GM12878 (cell line): Measurements from ENCODE around the gene RABL3. TPM values are rescaled to one million over a fixed set of nuclear protein-coding genes. Genes with fewer than 3 reads are reported as not detected.
"Not testable (repeated sequence)": the region's sequence is repeated elsewhere in the genome, so short reads cannot be mapped to it uniquely, and the experiment has no call there.

Source experiments
- ATAC-seq: fragments of 200-7000 bp; cut with Tn5 transposase; 3 replicates; pipeline ENCODE4 v1.9.1; 2020; ENCODE audit warnings: mild to moderate bottlenecking, moderate library complexity
- BruUV-seq: library from RNA; stranded (reverse); fragments of 400-500 nt; replicated peaks from 2 replicates; lab custom pipeline; 2021; lab: Mats Ljungman, UMichigan
- CTCF ChIA-PET: fragments of 300-600 bp; sonication (Branson Sonifier 250); formaldehyde crosslinking; extraction: SDS; loops from one replicate; lab custom pipeline; 2021; ENCODE audit warnings: inconsistent platforms; lab: Yijun Ruan, JAX
- POLR2A ChIA-PET: fragments of 350-600 bp; formaldehyde crosslinking; extraction: SDS; loops from one replicate; lab custom pipeline; 2021; ENCODE audit warnings: inconsistent platforms; lab: Charles Lee
- RAD21 ChIA-PET: fragments of 300-600 bp; sonication (Branson Sonifier 250); formaldehyde crosslinking; loops from one replicate; lab custom pipeline; 2023; ENCODE audit warnings: antibody characterized with exemption; ENCODE audit not compliant: unreplicated experiment; lab: Charles Lee
- SMC1A ChIA-PET: fragments of 300-600 bp; sonication (Branson Sonifier 250); formaldehyde crosslinking; loops from one replicate; lab custom pipeline; 2023; ENCODE audit not compliant: unreplicated experiment, uncharacterized antibody; lab: Charles Lee
- DNase-seq: peaks from one replicate; pipeline ENCODE4 v3.0.0-alpha.2; 2011; ENCODE audit warnings: low read depth, low spot score
- FAIRE-seq: peaks from 3 replicates; lab custom pipeline; 2011; peaks lifted over from hg19 to GRCh38; lab: Jason Lieb, UNC
- H2AFZ ChIP-seq: 2 replicates; pipeline ENCODE4 v1.6.0; 2011; ENCODE audit warnings: low read depth, low read length, control low read depth; ENCODE audit not compliant: control insufficient read depth
- H3K27ac ChIP-seq: 2 replicates; pipeline ENCODE4 v1.5.1; 2011; ENCODE audit warnings: control low read depth; ENCODE audit not compliant: control insufficient read depth, insufficient read depth
- H3K27me3 ChIP-seq, 2 experiments: replicated peaks in 1 of 2; 2 replicates each; pipeline versions ENCODE4 v1.6.0 to v1.6.1; 2011; ENCODE audit warnings: low read length in 1 of 2; ENCODE audit not compliant: control insufficient read depth in 2 of 2, insufficient read depth in 2 of 2
- H3K36me3 ChIP-seq, 2 experiments: 2 replicates each; pipeline ENCODE4 v1.5.1; 2011; ENCODE audit warnings: low read length in 1 of 2; ENCODE audit not compliant: control insufficient read depth in 2 of 2, insufficient read depth in 2 of 2
- H3K4me1 ChIP-seq: 2 replicates; pipeline ENCODE4 v1.6.1; 2011; ENCODE audit warnings: mild to moderate bottlenecking, low read length, moderate library complexity, mixed read lengths; ENCODE audit not compliant: control insufficient read depth, insufficient read depth
- H3K4me2 ChIP-seq: 2 replicates; pipeline ENCODE4 v1.6.0; 2011; ENCODE audit warnings: control low read depth; ENCODE audit not compliant: control insufficient read depth, insufficient read depth
- H3K4me3 ChIP-seq: fragments of 200-600 bp; sonication (generic); 2 replicates; pipeline ENCODE4 v1.5.1; 2016
- H3K79me2 ChIP-seq: 2 replicates; pipeline ENCODE4 v1.6.0; 2011; ENCODE audit warnings: low read length; ENCODE audit not compliant: control insufficient read depth, insufficient read depth
- H3K9ac ChIP-seq: 2 replicates; pipeline ENCODE4 v1.8.0; 2011; ENCODE audit warnings: low read length, control low read depth, mixed read lengths; ENCODE audit not compliant: control insufficient read depth, insufficient read depth
- H3K9me3 ChIP-seq: replicated peaks from 3 replicates; pipeline ENCODE4 v1.5.1; 2011; ENCODE audit warnings: mild to moderate bottlenecking, low read length; ENCODE audit not compliant: control insufficient read depth, insufficient read depth
- H4K20me1 ChIP-seq: 2 replicates; pipeline ENCODE4 v1.6.0; 2011; ENCODE audit not compliant: control insufficient read depth, insufficient read depth
- ATF7 ChIP-seq: fragments of 450-650 bp; IDR thresholded peaks from 2 replicates; pipeline ENCODE4 v1.6.1; 2016; ENCODE audit warnings: low read depth, mild to moderate bottlenecking
- BACH1 ChIP-seq: fragments of 450-650 bp; IDR thresholded peaks from 2 replicates; pipeline ENCODE4 v1.6.1; 2017; ENCODE audit warnings: mild to moderate bottlenecking, borderline replicate concordance
- BCL3 ChIP-seq: IDR thresholded peaks from 2 replicates; pipeline ENCODE4 v1.6.1; 2011; ENCODE audit warnings: borderline replicate concordance, low read depth, mild to moderate bottlenecking, moderate library complexity, low read length; ENCODE audit not compliant: insufficient read depth, poor library complexity, severe bottlenecking
- BMI1 ChIP-seq: fragments of 450-650 bp; IDR thresholded peaks from 2 replicates; pipeline ENCODE4 v1.6.1; 2016; ENCODE audit warnings: mild to moderate bottlenecking, moderate library complexity, borderline replicate concordance
- ESRRA ChIP-seq: IDR thresholded peaks from 2 replicates; pipeline ENCODE4 v1.6.1; 2012; ENCODE audit warnings: mild to moderate bottlenecking, low read length, improper control_type of control experiment
- FOS ChIP-seq: IDR thresholded peaks from 3 replicates; pipeline ENCODE4 v1.6.1; 2011; ENCODE audit warnings: borderline replicate concordance; ENCODE audit not compliant: insufficient read length; ENCODE audit errors: extremely low read depth
- MEF2B ChIP-seq: fragments of 450-650 bp; IDR thresholded peaks from 2 replicates; pipeline ENCODE4 v1.6.1; 2018; ENCODE audit warnings: mild to moderate bottlenecking, moderate library complexity; ENCODE audit not compliant: partially characterized antibody, poor library complexity, severe bottlenecking
- NBN ChIP-seq: fragments of 450-650 bp; IDR thresholded peaks from 2 replicates; pipeline ENCODE4 v1.6.1; 2016
- POLR2AphosphoS5 ChIP-seq: IDR thresholded peaks from 2 replicates; pipeline ENCODE4 v1.6.1; 2011; ENCODE audit warnings: mild to moderate bottlenecking, low read length, inconsistent platforms
- SMC3 ChIP-seq: IDR thresholded peaks from 2 replicates; pipeline ENCODE4 v1.6.1; 2011; ENCODE audit warnings: low read length, improper control_type of control experiment, borderline replicate concordance
- SREBF2 ChIP-seq: IDR thresholded peaks from 2 replicates; pipeline ENCODE4 v1.6.1; 2012; ENCODE audit warnings: mild to moderate bottlenecking, low read length
- WGBS: methylation state at CpG from one replicate; pipeline ENCODE4 v1.1.6; 2016; ENCODE audit warnings: low lambda C conversion rate; ENCODE audit not compliant: insufficient replicate concordance, insufficient coverage; ENCODE audit errors: missing lambda C conversion rate; 5-methylcytosine and 5-hydroxymethylcytosine counted together
- in situ Hi-C: fragments of 300-500 bp; cut with MboI; formaldehyde crosslinking; loops from 9 replicates; pipeline ENCODE4 v1.14.3; 2018; ENCODE audit warnings: mixed read lengths
- intact Hi-C: fragments of 100-400 bp; cut with micrococcal nuclease; formaldehyde crosslinking; loops from one replicate; pipeline ENCODE4 v1.14.2; 2022; ENCODE audit not compliant: unreplicated experiment
- polyA plus RNA-seq, 11 experiments: library from polyadenylated mRNA; depleted of rRNA in 4 of 11; unstranded in 6 of 11; stranded (reverse) in 5 of 11; fragments of >200 nt; fragmentation: Nextera tagmentation in 4 of 11; fragmentation: Illumina TruSeq in 1 of 11; extraction: Ambion mirVana in 4 of 11; extraction: Trizol in 1 of 11; gene quantifications; 1 replicate in 1 of 11; 2 replicates in 10 of 11; pipeline versions ENCODE4 v1.2.1 to v1.2.3, GENCODE V29; 2011 to 2016; ENCODE audit warnings: inconsistent platforms in 2 of 11, missing spikeins in 2 of 11, low read depth in 1 of 11
- total RNA-seq, 4 experiments: library from RNA; depleted of rRNA in 3 of 4; stranded (reverse); fragments of >200 nt in 3 of 4; fragmentation: Illumina TruSeq in 1 of 4; extraction: Trizol in 1 of 4; gene quantifications; 2 replicates each; pipeline versions ENCODE4 v1.2.1 to v1.2.3, GENCODE V29; 2013 to 2021

The RABL3 gene
- total and polyA plus RNA-seq, 10 of the 15 experiments (the other 5 are each of a cell fraction or from before 2014, with no cell fraction given), result 10.5 to 38.0 (median 25.2) TPM

DNA sequence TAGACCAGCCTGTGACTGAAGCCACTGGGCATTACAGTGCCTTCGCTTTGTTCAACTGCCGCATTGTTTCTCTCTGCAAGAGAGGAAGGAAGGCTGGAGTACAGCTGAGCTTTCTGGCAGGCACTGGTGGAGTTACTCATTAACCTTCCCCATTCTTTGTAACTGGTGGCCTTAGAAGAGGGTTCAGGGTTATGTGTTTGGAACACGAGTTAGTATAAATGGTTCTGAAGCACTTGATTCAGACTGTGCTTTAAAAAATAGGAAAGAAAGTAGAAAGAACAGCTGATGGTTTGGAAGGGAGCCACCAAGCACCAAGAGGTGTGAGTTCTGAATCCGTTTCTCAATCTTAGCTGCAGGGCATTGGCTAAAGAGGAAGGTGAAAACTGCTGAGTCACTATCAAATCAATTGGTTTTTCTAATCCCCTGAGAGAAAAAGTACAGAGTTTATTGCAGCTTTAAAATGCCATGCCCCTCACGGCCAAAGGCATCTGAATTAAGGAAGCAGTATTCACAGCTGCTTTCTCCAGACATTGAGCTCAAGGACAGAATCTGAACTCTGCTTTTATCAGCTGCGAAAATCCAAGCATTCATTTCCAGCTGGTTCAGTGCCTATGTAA is 63.9 kb downstream of the RABL3 start:
- no TSS peak for BruUV-seq
- Histone ChIP-seq H4K20me1 (no peaks in the 10 kb centered on the region), H3K79me2 (no peaks in the 10 kb centered on the region), H3K4me1 (peaks cover 12% of the 10 kb centered on the region; the same call in 1 of the 2 replicates), H3K27me3 (no peaks in the 10 kb centered on the region), H3K9ac (peak overlapping the region; percentile 38; the same call in 1 of the 2 replicates), H3K27ac (peak overlapping the region; percentile 45), H2AFZ (peak overlapping the region; percentile 47), H3K4me2 (peak overlapping the region; percentile 61), H3K9me3 (peaks cover 2% of the 10 kb centered on the region; the same call in 1 of the 3 replicates)
- intact Hi-C loops, result no loop called here
- no peak for FAIRE-seq
- WGBS, result 43% methylated on average over 6 of the region's 6 CpGs
- ATAC-seq, result peak; percentile 92
- POLR2A ChIA-PET, result interaction anchor here (0.8 to 1.7 kb wide), 5 partner anchors 10 to 82 kb away, joined by 3 to 10 read pairs (median 5); partner anchors contain the start of gene NDUFB4
- in situ Hi-C loops, result no loop called here
- TF ChIP-seq MEF2B (peak; percentile 50), BCL3 (no peak), FOS (no peak), BMI1 (no peak; the same call in 1 of the 2 replicates), NBN (peak; percentile 59; the same call in 1 of the 2 replicates), ESRRA (no peak), POLR2AphosphoS5 (no peak), BACH1 (peak; percentile 99), ATF7 (peak; percentile 32; the same call in 1 of the 2 replicates), SMC3 (no peak), SREBF2 (no peak)
- TF ChIP-seq, all 136 proteins: peak for 4
- CTCF ChIA-PET, result interaction anchor here (0.6 to 1.7 kb wide), 13 partner anchors 10 to 532 kb away, joined by 3 to 16 read pairs (median 3); partner anchors contain the start of gene NDUFB4
- SMC1A ChIA-PET, result interaction anchor here (0.8 to 1.9 kb wide), 22 partner anchors 10 to 116 kb away, joined by 3 to 23 read pairs (median 4); partner anchors contain the start of genes GTF2E1, NDUFB4 and RABL3
- no peak overlapping the region for H3K4me3 ChIP-seq
- H3K36me3 ChIP-seq, result no peaks in the 10 kb centered on the region
- peak; percentile 35 for DNase-seq
- RAD21 ChIA-PET, result interaction anchor here (0.7 to 1.8 kb wide), 10 partner anchors 9 to 117 kb away, joined by 3 to 18 read pairs (median 5); partner anchors contain the start of genes GTF2E1, NDUFB4 and RABL3

- H4K20me1 ChIP-seq, CTCF ChIA-PET, H3K4me2 ChIP-seq, intact Hi-C loops, SMC1A ChIA-PET, BruUV-seq, H3K9ac ChIP-seq, FAIRE-seq, H3K9me3 ChIP-seq, POLR2A ChIA-PET, H3K79me2 ChIP-seq, DNase-seq, H3K27ac ChIP-seq, RAD21 ChIA-PET, H3K4me3 ChIP-seq, H2AFZ ChIP-seq, ATAC-seq, H3K27me3 ChIP-seq, in situ Hi-C loops, H3K36me3 ChIP-seq: not testable (repeated sequence)
- 85% methylated on average over 7 of the region's 7 CpGs for WGBS
- peaks cover 12% of the 10 kb centered on the region; the same call in 1 of the 2 replicates for H3K4me1 ChIP-seq
These were observed 65.1 kb downstream of the RABL3 start for GRCh38 chr3:120677193-120677592.
